ENCODE measurements around the gene LBHD1. TPM values are rescaled to one million over a fixed set of nuclear protein-coding genes. Genes with fewer than 3 reads are reported as not detected.
"Not testable (repeated sequence)": the region's sequence is repeated elsewhere in the genome, so short reads cannot be mapped to it uniquely, and the experiment has no call there.

Gene LBHD1
- polyA plus RNA-seq (2014; cell fraction: cytosol; rRNA removed), result 5.1 and 7.3 TPM in 2 replicates
- polyA plus RNA-seq (2014; cell fraction: nucleus; rRNA removed), result 10.0 and 10.5 TPM in 2 replicates

GRCh38 chr11:62671608-62672389 lies at the start of gene LBHD1, which contains the start of gene UQCC3:
Gene LBHD1 (minus strand): TSS chr11:62672267. CDS start chr11:62670031, 2,236 bp downstream.
Gene UQCC3 (plus strand): TSS chr11:62671673. CDS start chr11:62671746, 73 bp downstream.
- DNase-seq (ENCODE audit: low spot score), result peak; percentile 89

- no peak for DNase-seq (ENCODE audit: low spot score)
Measured at GRCh38 chr11:62719302-62719978, 47.4 kb upstream of the LBHD1 start.

- DNase-seq (ENCODE audit: low spot score), result no peak
Measured at GRCh38 chr11:62716816-62717215, 44.7 kb upstream of the LBHD1 start.

GRCh38 chr11:62716206-62716605 lies 44.1 kb upstream of the LBHD1 start:
- DNase-seq (ENCODE audit: low spot score), result no peak

- DNase-seq (ENCODE audit: low spot score), result no peak
Measured at GRCh38 chr11:62715150-62716130, 43.4 kb upstream of the LBHD1 start.

GRCh38 chr11:62713343-62713742 lies 41.3 kb upstream of the LBHD1 start:
- no peak for DNase-seq (ENCODE audit: low spot score)

- DNase-seq (ENCODE audit: low spot score), result no peak
Measured at GRCh38 chr11:62712861-62713260, 40.8 kb upstream of the LBHD1 start.

- no peak for DNase-seq (ENCODE audit: low spot score)
Measured at GRCh38 chr11:62712276-62712812, 40.3 kb upstream of the LBHD1 start.

GRCh38 chr11:62710001-62710345 lies 37.9 kb upstream of the LBHD1 start:
- DNase-seq (ENCODE audit: low spot score), result no peak

- peak; percentile 96 for DNase-seq (ENCODE audit: low spot score)
Measured at GRCh38 chr11:62709247-62710000, 37.4 kb upstream of the LBHD1 start.

- DNase-seq (ENCODE audit: low spot score), result peak; percentile 34
Measured at GRCh38 chr11:62708793-62709192, 36.7 kb upstream of the LBHD1 start.

- DNase-seq (ENCODE audit: low spot score), result peak; percentile 30
Measured at GRCh38 chr11:62708392-62708791, 36.3 kb upstream of the LBHD1 start.

GRCh38 chr11:62707277-62707861 lies 35.3 kb upstream of the LBHD1 start, which contains the start of the genes BSCL2 and GNG3:
Gene BSCL2 (minus strand): TSS chr11:62707424. CDS start chr11:62707195, 229 bp downstream.
Gene GNG3 (plus strand): TSS chr11:62707676. CDS start chr11:62708296, 620 bp downstream.
- peak; percentile 99 for DNase-seq (ENCODE audit: low spot score)

- no peak for DNase-seq (ENCODE audit: low spot score)
Measured at GRCh38 chr11:62706850-62707247, 34.8 kb upstream of the LBHD1 start.

GRCh38 chr11:62705880-62706849 lies 34.1 kb upstream of the LBHD1 start:
- DNase-seq (ENCODE audit: low spot score), result peak; percentile 91

- DNase-seq (ENCODE audit: low spot score), result no peak
Measured at GRCh38 chr11:62705413-62705812, 33.3 kb upstream of the LBHD1 start.

- DNase-seq (ENCODE audit: low spot score), result not testable (repeated sequence)
Measured at GRCh38 chr11:62703921-62704320, 31.9 kb upstream of the LBHD1 start.

GRCh38 chr11:62702246-62702645 lies 30.2 kb upstream of the LBHD1 start:
- DNase-seq (ENCODE audit: low spot score), result no peak
